Measurements from ENCODE around the gene CATSPER1.
"Not testable (repeated sequence)": the region's sequence is repeated elsewhere in the genome, so short reads cannot be mapped to it uniquely, and the experiment has no call there.

Gene CATSPER1

GRCh38 chr11:66016793-66017177 is 9.5 kb downstream of the CATSPER1 start:
- DNase-seq, result no peak

GRCh38 chr11:66015936-66016792 is 10.1 kb downstream of the CATSPER1 start:
- no peak for DNase-seq

DNA sequence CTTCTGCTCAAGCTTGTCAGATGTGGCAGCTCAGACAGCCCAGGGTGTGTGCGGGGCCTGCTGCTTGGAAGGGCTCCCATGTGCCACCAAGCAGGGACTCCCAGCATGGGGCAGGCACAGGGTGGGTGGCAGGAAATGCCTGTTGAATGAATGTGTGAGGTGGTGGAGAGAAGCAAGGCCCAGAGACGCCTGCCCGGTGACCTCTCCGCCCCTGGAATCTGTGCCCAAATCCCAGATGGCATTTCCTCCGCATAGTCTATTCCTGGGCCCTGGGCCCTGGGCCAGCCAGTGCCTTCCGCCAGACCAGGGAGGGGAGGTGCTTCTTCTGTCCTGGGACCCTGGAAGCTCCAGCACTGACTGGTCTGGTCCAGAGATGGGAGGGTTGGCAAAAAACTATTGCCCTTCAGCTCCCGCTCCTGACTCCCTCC is 10.8 kb downstream of the CATSPER1 start:
- DNase-seq, result no peak

GRCh38 chr11:66014804-66015453 is 11.3 kb downstream of the CATSPER1 start:
- DNase-seq, result no peak

GRCh38 chr11:66013762-66014100 is 12.5 kb downstream of the CATSPER1 start:
- DNase-seq, result no peak

DNA sequence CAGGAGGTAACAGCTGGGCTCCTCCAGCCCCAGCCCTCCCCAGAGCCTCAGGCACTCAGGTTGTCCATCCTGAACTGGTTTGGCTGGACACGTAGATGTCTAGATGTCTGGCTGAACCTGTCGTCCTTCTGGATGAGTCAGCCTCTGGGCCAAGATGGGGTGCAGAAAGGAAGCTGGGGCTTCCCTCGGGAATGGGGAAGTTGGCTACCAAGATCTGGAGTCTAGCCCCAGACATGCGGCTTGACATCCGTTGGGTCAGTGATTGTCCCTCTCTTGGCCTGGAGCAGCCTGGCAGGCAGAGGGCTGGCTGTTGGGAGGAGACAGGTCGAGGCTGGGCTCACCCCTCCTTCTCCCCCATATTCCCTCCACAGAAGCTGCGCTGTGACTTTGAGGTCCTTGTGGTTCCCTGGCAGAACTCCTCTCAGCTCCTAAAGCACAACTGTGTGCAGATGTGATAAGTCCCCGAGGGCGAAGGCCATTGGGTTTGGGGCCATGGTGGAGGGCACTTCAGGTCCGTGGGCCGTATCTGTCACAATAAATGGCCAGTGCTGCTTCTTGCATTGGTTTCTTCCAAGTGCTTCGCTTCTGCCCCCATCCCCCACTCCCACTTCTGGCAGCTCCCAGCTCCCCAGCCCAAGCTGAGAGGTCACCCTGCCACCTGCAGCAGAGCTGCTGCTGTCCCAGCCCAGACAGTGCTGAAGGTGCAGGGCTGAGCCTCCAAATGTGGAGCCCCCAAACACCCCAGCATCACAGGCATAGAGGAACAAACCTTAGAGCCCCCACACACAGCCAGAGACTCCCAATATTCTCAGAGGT is 13.1 kb downstream of the CATSPER1 start:
- no peak for DNase-seq

- DNase-seq, result no peak
These were observed 13.8 kb downstream of the CATSPER1 start for GRCh38 chr11:66012371-66012945.

- no peak for DNase-seq
These were observed 14.4 kb downstream of the CATSPER1 start, which contains the start of gene CST6 for GRCh38 chr11:66011785-66012303. Gene CST6 (plus strand): TSS chr11:66012008. CDS start chr11:66012045, 37 bp downstream.

DNA sequence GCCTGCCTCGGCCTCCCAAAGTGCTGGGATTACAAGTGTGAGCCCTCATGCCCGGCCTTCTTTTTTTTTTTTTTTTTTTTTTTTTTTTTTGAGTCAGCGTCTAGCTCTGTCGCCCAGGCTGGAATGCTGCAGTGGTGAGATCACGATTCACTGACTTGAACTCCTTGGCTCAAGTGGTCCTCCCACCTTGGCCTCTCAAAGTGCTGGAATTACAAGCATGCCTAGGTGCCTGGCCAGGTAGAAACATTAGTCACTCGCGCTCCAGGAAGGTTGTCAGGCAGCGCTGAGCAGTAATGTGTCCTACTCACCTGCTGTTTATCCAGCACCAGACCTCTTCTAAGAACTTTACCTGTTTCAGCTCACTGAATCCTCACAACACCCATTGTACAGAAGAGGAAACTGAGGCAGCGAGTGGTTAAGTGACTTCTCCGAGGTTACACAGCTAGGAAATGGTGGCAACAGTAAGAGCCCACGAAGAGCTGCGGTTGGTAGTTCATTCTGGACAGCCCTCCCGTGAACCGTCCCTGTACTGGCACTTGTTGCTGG is 15.0 kb downstream of the CATSPER1 start:
- no peak for DNase-seq

DNA sequence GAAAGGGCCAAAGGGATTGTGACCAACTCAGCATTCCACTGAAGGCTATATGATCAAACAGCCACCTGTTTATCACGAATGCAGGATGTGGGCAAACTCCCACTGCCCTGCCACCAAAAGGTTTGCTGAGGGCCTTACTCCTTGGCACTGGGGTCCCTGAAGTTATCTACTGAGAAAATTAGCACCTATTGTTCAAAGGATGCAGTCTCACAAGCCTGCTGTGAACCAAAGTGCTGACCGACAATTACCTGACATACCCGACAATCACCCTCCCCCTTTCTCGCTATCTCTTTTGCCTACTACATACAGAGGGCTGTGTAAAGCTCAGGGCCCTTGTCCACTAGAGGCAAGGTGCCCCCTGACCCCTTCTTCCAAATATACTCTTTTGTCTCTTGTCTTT is 16.2 kb downstream of the CATSPER1 start:
- DNase-seq, result not testable (repeated sequence)

GRCh38 chr11:66008468-66009101 is 17.7 kb downstream of the CATSPER1 start:
- no peak for DNase-seq

DNA sequence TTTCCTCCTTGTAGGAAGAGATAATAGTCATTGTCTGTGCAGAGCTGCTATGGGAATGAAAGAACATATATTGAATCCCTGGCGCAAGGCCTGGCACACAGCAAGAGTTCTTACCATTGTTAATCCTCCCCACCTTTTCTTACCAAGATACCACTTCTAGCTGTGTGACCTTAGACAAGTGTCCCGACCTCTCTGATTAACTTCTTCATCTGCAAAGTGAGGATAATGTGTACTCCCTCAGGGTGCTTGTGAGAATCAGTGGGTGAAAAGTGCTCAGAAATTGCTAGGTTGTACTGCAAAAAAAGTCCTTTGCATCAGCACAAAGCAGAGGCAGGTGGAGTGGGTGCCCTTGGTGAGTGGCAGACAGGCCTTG is 18.2 kb downstream of the CATSPER1 start:
- no peak for DNase-seq

GRCh38 chr11:66007201-66007634 is 19.1 kb downstream of the CATSPER1 start:
- no peak for DNase-seq

GRCh38 chr11:66006891-66007176 is 19.4 kb downstream of the CATSPER1 start:
- no peak for DNase-seq

DNA sequence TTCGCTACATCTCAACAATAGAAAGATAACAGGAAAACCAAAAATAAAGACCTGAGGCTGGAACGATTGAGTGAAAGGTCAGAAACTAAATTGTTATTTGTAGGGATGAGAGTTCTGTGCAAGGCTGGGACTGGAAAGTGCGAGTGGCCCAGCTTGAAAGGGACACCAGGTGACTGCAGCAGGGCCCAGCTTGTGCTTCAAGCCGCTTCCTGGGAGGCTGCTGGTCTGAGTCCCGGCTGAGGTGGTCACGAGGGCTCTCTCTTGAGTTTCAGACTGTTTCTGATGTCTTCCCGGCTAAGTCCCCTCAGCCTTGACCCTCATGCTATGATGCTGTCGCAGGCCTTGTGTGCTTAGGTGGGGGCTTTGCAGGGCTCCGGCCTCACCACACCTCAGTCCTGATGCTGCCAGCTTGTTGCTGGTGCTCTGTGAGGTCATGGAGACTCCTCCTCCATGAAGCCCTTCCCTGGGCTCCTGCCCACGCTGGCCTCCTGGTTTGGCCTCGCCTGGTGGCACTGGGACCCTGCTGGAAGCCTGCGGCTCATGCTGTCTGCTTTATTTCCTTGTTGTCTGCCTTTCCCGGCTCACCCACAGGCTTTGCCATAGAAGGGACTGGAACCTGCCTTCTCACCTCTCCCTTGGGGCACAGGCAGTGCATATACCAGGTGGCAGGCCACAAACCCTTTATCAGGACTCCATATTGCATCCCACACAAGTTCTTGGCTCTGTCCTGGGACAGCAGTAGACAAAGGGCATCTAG is 20.0 kb downstream of the CATSPER1 start:
- no peak for DNase-seq

DNA sequence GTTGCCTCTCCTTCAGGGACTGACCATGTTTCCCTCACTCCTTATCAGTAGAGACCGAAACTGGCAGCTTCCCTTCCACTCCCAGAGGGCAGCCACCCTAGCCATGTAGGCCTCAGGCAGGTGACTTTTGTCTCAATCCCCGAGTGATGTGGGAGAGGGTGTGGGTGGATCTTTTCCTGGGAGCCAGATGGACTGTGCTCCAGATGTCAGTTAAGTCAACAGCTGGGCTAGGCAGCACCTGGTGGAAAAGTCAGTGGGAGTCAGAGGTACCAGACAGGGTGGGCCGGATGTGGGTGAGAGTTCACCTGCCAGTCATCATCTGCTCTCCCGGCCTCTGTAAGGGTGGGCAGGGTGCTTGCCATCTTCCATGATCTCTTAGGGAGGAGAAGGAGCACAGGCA is 22.1 kb downstream of the CATSPER1 start:
- no peak for DNase-seq

- no peak for DNase-seq
These were observed 23.0 kb downstream of the CATSPER1 start for GRCh38 chr11:66003291-66003690.

- DNase-seq, result no peak
These were observed 23.5 kb downstream of the CATSPER1 start for GRCh38 chr11:66002648-66003225.

- peak; percentile 86 for DNase-seq
These were observed 24.2 kb downstream of the CATSPER1 start, which contains the start of the genes BANF1 and EIF1AD for GRCh38 chr11:66001942-66002647. Gene BANF1 (plus strand): TSS chr11:66002503. CDS start chr11:66003251, 748 bp downstream. Gene EIF1AD (minus strand): TSS chr11:66002157. CDS start chr11:66000389, 1,768 bp downstream.

DNA sequence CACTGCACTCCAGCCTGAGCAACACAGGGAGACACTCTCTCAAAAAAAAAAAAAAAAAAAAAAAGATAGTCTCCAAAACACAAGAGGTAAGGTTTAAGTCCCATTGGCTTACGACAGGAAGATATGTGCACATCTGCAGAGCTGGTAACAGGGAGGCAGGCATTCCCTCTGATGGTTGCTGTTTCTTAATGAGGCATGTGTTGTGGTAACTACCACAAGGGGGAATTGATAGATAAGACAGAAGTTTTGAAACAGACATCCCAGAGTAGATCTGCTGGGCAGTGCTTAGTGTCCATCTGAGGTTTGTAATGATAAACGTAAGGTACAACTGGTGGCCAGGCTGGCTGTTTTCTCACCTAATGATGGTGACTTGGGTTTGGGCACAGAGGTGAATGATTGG is 29.0 kb downstream of the CATSPER1 start:
- DNase-seq, result no peak
